IPS-18c (cell line): ENCODE data around the gene PTPRE.

Experiments used
- H3K4me3 ChIP-seq: 2 replicates; pipeline ENCODE4 v1.7.0; 2013; ENCODE audit warnings: low read depth, mild to moderate bottlenecking, low read length, moderate library complexity; ENCODE audit not compliant: insufficient read depth
- H3K9me3 ChIP-seq: one replicate; pipeline ENCODE4 v1.6.1; 2013; ENCODE audit warnings: mild to moderate bottlenecking, low read length, moderate library complexity; ENCODE audit not compliant: control insufficient read depth, insufficient read depth

Gene PTPRE

DNA sequence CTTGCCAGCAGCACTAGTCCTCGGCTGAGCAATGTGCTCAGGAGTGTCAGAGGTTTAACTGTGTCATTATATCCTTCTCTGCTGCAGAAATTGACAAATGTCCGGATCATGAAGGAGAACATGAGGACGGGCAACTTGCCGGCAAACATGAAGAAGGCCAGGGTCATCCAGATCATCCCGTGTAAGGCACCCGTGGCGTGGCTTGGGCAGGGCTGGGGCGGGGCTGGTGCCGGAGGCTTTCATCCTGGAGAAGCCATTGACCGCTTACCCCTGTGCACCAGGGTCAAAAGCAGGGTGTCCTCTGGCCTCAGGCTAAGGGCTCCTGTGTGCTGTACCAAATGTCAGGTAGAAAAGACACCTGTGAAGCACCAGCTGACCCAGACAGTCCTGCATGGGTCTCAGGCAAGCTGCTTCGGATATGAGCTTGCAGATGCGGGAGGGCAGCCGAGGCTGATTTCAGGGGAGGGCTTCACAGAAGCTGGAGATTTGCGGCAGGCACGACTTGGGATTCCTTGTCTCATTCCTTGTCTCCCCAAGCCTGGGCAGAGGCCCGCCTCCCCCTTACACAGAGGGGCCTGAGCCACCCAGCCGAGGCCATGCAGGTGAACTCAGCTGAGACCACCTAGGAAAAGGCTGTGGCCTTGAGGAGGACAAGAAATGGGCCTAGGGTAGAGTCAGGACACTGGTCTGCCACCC, 164.0 kb downstream of the PTPRE start:
- Histone ChIP-seq H3K9me3 (no peaks in the 10 kb centered on the region), H3K4me3 (no peak overlapping the region)

DNA sequence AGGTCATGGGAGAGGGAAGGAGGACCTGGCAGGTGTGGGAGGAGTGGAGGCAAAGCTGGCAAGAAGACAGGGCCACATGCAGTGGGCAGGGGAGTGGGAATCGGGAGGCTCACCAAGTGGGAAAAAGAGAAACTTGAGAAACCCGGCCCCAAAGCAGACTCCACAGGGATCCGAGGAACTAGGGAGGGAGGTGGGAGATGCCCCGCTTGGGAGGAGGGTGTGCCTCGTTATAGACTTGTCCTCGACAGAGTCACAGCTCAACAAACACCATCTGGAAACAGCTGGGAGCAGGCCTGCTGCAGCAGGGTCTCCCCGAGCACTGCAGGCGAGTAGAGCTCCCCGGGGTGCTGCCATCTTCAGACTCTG, 164.5 kb downstream of the PTPRE start:
- no peaks in the 10 kb centered on the region for H3K9me3 ChIP-seq
- H3K4me3 ChIP-seq, result no peak overlapping the region

DNA sequence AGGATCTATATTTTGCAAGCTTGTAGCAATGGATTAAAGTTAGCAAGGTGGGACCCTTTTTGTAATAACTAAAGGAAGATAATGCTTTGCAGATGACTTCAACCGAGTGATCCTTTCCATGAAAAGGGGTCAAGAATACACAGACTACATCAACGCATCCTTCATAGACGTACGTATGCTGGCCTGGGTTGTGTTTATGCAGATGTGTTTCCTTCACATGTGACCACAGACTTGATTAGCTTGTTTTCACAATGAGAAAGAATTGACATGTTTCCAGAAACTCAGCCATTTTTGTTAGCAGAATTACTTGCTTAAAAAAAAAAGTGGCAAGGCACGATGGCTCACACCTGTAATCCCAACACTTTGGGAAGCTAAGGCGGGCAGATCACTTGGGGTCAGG, 165.1 kb downstream of the PTPRE start:
- H3K4me3 ChIP-seq, result no peak overlapping the region
- H3K9me3 ChIP-seq, result no peaks in the 10 kb centered on the region

DNA sequence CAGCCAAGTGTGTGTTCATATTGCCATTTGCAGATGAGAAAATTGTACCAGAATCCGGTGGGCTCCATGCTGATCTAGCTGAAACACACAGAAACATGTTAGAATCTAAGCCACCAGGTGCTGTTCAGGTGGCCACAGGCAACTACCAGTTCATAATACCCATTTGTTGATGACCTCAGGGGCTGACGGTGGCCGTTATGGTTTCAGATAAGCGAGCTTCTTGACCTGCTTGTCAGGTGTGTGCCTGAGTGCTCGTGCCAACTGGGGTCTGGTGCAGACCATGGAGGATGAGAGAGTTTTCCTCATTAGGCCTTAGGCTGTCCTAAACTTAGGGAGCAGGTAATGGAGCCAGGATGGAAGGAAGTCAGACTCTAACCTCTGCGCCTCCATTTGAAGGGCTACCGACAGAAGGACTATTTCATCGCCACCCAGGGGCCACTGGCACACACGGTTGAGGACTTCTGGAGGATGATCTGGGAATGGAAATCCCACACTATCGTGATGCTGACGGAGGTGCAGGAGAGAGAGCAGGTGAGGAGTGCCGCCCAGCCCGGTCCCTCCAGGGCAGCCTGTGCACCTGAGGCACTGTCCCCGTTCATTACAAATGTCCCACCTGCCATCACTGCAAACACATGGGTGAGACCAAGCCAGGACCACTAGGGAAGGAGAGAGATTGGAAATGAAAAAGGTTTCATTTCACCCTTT, 166.2 kb downstream of the PTPRE start:
- Histone ChIP-seq H3K9me3 (no peaks in the 10 kb centered on the region), H3K4me3 (no peak overlapping the region)

DNA sequence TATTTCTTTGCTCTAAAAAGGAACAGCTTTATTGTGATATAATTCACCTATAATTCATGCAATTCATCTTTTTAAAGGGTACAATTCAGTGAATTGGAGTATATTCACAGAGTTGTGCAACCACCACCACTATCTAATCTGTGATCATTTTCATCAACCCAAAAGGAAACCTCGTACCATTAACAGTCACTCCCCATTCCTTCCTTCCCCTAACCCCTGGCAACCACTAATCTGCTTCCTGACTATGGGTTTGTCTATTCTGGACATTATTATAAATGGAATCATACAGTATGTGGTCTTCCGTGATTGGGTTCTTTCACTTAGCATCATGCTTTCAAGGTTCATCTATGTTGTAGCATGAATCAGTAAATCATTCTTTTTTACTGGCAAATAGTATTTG, 167.0 kb downstream of the PTPRE start:
- H3K4me3 ChIP-seq, result no peak overlapping the region
- H3K9me3 ChIP-seq, result no peaks in the 10 kb centered on the region

DNA sequence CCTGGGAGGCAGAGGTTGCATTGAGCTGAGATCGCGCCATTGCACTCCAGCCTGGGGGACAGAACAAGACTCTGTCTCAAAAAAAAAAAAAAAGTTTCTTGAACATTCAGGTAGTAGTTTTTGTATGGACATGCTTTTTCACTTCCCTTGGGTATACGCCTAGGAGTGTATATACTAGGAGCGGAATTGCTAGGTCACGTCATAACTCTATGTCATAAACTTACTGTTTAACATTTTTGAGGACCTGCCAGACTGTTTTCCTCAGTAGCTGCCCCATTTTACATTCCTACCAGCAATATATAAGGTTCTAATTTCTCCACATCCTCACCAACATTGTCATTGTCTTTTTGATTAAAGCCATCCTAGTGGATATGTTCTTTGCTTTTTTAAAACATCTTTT, 167.7 kb downstream of the PTPRE start:
- H3K4me3 ChIP-seq, result no peak overlapping the region
- no peaks in the 10 kb centered on the region for H3K9me3 ChIP-seq

DNA sequence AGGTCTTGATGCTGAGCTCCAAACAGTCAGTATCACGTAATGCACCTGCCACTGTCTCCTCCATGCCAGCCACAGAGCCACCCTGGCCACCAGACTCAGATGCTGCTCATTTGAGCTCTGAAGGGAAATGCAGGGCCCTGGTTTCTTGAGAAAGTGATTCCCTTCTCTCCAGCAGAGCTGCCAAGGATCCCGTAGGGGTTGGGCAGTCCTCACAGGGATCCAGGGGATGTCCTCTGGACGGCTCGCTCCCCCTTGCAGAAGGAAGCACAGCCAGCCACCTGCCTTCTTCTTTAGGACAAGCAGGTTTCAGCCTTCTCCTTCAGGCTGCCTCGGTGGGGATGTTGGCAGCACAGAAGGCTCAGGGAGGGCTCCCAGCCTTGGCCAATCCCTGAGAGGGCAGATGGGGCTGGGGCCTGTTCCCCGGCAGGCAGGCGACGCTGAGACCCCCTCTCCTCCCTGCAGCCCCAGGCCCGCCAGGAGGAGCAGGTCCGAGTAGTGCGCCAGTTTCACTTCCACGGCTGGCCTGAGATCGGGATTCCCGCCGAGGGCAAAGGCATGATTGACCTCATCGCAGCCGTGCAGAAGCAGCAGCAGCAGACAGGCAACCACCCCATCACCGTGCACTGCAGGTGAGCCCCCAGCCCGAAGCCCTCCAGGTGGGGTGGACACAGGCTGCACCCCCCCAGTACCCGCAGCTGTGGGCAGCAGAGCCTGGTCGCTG, 170.4 kb downstream of the PTPRE start:
- H3K4me3 ChIP-seq, result no peak overlapping the region
- no peaks in the 10 kb centered on the region for H3K9me3 ChIP-seq

DNA sequence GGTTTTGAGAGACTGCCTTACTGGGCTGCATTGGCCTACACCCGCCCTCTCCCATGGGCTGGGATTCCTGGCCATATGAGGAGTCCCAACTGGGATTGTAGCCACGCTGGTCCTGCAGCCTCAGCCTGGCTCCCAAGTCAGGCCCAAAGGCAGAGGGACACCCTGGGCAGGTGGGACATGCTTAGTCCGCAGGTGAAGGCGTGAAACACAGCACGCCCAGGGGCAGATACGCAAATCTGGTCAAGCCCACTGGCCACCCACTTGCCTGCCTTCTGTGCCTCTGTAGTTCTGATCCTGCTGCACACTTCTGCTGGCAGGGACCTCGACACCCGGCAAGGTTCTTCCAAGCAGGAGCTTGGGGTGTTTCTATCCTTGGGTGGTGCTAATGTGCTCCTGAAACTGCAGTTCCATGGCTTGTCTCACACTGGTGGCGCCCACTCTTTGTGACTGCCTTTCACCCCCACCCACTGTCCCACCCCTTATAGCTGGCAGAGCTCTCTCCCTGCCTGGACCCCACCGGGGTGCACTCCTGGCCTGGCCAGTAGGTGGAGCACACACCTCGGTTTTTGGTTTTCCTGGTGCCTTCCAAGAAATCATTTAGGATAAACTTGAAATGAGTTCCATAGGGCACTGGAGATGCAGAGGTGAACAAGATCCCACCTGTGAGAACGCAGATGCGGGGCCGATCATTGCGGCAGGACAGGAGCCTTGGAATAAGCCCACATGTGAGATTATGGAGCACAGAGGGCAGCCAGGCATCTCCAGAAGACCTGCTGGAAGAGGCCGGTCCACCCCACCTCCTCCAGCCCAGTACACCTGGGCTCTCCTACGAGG, 171.4 kb downstream of the PTPRE start:
- Histone ChIP-seq H3K9me3 (no peaks in the 10 kb centered on the region), H3K4me3 (no peak overlapping the region)

DNA sequence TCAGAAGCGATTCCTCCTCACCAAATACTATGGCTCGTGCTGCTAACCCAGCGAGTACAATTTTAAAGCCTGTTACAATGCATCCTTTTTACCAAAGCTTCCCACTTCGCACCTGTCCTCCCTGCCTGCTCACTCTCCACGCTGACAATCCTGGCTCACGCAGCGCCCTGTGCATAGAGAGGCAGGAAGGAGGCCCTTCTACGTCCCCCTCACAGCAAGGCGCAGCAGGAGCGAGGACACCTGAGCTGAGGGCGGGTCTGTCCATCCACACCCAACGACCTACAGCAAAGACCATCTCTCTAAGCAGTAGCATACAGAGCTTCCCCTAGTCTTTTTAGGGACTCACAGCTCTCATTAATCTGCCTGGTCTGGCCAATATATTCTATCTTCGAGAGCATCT, 173.3 kb downstream of the PTPRE start:
- H3K4me3 ChIP-seq, result no peak overlapping the region
- H3K9me3 ChIP-seq, result no peaks in the 10 kb centered on the region

DNA sequence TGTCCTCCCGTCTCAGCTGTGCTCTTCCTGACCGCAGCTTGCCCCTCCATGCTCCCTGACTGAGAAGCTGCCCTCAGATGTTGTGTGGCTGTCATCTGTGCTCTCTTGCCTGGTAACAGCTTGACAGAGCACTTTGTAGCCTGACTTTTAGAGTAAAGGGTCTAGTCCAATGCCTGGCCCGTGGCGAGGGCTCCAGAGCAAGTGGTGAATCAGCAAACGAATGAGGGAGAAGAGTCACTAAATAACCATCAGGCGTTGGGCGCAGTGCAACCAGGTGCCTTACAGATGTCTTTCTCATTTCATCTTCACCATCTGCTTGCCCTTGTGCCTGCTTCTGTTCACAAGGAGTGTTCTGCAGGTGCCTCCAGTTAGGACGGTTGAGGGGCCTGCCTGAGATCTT, 173.7 kb downstream of the PTPRE start:
- Histone ChIP-seq H3K4me3 (no peak overlapping the region), H3K9me3 (no peaks in the 10 kb centered on the region)

DNA sequence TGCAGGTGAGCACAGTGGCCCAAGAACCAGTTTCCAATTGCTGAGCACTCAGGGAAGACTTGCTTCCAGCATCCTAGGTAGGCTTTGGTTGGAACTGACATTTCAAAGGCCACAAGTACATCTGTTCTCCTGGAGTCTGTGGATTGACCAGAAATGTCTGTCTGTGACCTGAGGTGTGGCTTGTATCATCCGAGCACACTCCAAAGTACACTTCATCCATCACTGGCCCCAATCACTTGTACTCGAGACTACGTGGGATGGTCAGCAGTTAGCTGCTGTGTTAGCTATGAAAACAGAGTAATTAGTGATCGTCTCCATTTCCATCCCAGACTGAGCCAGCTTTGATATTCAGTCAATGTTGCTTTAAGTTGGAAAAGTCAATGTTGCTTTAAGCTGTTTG, 174.3 kb downstream of the PTPRE start:
- Histone ChIP-seq H3K4me3 (no peak overlapping the region), H3K9me3 (no peaks in the 10 kb centered on the region)

DNA sequence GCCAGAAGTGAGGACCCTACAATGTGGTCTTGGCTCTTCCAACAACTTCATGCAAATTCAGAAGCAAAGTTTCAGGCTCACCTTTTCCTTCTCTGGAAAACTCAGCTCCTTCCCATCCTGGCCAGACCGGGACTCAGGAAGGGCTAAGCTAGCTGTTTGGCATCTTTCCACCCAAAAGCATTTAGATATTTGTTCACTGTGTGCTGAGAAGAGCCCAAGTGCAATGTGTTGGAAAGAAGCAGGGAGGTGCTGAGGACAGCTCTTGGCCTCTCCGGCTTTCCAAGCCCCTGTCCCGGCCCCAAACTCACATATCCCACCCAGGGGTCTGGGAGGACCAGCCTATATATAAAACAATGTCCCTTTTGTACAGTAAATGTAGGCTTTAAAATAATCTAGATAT, 174.8 kb downstream of the PTPRE start:
- Histone ChIP-seq H3K9me3 (no peaks in the 10 kb centered on the region), H3K4me3 (no peak overlapping the region)

DNA sequence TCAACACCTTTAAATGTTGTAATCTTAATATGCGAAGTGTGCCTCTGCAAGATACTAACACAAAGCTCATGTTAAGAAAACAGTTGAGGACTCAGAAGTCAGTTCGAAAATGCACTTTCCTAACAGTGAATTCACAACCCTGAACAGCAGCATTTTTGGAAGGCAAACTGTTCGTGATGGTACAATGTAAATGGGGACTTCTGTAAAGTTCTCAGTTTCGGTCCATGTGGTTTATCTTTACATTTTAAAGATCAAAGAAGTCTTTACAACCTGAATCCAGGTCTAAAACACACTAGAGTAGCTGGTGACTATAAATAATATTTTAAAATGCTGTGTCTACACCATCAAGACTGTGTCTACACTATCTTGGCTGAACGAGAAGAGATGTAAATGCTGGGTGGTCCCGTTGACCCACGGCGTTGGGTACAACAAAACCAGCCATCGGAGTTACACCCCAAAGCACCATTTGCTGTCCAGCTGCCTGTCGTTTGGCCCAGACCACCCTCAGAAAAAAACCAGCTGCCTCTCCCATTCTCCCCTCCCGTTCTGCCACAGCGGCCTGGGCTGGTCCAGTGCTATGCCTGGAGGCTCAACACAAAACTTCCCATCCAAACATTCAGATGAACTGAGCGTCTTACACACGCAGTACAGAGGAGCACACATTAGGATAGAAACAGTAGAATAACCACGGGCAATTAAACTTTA, 176.4 kb downstream of the PTPRE start:
- H3K4me3 ChIP-seq, result no peak overlapping the region
- no peaks in the 10 kb centered on the region for H3K9me3 ChIP-seq

DNA sequence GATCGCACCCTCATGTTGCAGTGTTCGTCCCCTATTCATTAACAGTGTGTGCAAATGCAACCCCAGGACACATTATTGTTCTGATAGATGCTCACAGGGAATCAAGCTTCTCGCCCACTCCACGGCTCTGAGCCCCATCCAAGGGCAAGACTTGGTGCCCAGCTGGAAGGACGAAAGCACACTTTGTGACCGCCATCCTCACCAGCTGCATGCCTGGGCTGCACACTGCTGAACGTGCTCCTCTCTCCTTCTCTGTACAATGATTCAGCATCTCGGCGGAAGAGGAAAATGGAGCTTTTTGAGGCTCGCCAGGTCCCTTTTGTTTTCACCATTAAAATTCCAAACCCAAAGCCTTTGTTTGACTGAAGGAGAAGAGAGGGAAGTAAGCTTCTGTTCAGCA, 177.5 kb downstream of the PTPRE start:
- Histone ChIP-seq H3K9me3 (no peaks in the 10 kb centered on the region), H3K4me3 (no peak overlapping the region)

DNA sequence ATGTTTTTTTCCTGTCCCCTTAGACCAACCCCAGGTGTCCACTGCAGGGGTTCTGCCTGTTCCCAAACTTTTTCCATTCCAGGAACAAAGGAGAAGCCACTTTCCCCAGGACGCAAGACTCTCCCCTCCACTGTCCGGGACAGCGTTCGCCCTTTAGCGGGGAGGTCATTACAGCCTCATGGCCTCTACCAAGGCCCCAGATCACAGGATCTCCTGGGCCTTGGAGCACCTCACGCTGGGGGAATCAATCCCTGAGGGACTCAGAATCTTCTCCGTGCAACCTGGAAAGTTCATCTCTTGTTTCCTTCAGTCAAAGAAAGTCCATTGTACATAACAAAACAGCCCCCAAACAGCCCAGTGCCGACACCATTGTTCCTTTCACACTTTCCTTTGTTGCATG, 178.1 kb downstream of the PTPRE start:
- Histone ChIP-seq H3K4me3 (no peak overlapping the region), H3K9me3 (no peaks in the 10 kb centered on the region)

DNA sequence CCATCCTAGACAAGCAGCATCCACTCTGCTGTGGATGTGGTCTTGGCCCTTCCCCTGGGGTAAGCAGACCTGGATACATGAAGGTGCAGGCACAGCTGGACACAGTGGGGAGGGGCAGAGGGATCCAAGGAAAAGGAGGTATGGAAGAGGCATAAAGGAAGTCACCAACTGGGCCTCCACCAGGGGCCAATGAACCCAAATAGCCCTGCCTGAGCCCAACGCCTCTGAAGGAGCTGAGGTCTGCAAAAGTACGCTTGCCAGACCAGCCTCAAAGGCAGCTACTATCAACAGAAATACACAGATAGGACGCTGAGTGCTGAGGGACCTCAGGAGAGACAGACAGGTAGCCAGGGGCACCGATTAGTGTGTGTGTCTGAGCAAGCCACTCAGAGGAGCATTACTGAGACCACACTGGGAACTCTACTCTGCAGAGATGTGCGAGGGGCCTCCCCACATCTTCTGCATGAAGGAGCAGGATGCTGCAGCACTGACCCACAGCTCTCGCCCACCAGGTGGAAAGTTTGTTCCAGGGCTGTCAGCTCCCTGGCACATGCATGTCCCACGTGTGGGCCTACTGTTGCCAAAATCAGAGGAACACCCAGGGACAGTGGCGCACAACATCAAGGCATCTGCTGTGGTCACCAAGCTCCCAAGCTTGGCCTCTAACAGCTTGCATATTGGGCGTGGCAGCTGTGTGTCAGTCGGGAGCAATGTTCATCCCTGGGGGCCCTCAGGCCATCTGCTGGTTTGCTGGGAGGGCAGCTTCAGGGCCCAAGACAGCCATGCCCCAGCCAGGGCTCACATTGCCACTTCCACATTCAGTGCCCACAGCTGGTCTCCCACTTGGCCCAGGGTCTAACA, 179.3 kb downstream of the PTPRE start:
- Histone ChIP-seq H3K9me3 (no peaks in the 10 kb centered on the region), H3K4me3 (no peak overlapping the region)
